GM19438 (cell line): Measurements from ENCODE around the gene OLA1.
A peak's percentile ranks its signal among the peaks of the same experiment; 100 is the strongest.
"Not testable (repeated sequence)": the region's sequence is repeated elsewhere in the genome, so short reads cannot be mapped to it uniquely, and the experiment has no call there.

Experiments used
- ATAC-seq: cut with Tn5 transposase; IDR thresholded peaks from one replicate; pipeline ENCODE4 v1.9.1; 2021; ENCODE audit warnings: low read depth; ENCODE audit not compliant: unreplicated experiment

The OLA1 gene

GRCh38 chr2:174248187-174248997, at the start of gene OLA1:
OLA1 (minus strand) TSS chr2:174248532; CDS start chr2:174246815, 1,717 bp downstream.
- ATAC-seq: peak; percentile 92

GRCh38 chr2:174292908-174293307, 44.6 kb upstream of the OLA1 start:
- no peak for ATAC-seq

GRCh38 chr2:174286172-174286571, 37.8 kb upstream of the OLA1 start:
- ATAC-seq: no peak

GRCh38 chr2:174282441-174282840, 34.1 kb upstream of the OLA1 start:
- no peak for ATAC-seq

GRCh38 chr2:174281736-174282135, 33.4 kb upstream of the OLA1 start:
- ATAC-seq: no peak

GRCh38 chr2:174280596-174280995, 32.3 kb upstream of the OLA1 start:
- no peak for ATAC-seq

- ATAC-seq: not testable (repeated sequence)
These were observed 21.9 kb upstream of the OLA1 start for GRCh38 chr2:174270263-174270662.

- ATAC-seq: no peak
These were observed 18.0 kb upstream of the OLA1 start for GRCh38 chr2:174266288-174266687.

- no peak for ATAC-seq
These were observed 15.7 kb upstream of the OLA1 start for GRCh38 chr2:174263997-174264396.

GRCh38 chr2:174259981-174260380, 11.6 kb upstream of the OLA1 start:
- ATAC-seq: no peak

- ATAC-seq: no peak
These were observed 5.9 kb upstream of the OLA1 start for GRCh38 chr2:174254267-174254666.

- no peak for ATAC-seq
These were observed 763 bp upstream of the OLA1 start for GRCh38 chr2:174248998-174249592.

- ATAC-seq: peak; percentile 12
These were observed 702 bp downstream of the OLA1 start for GRCh38 chr2:174247474-174248186.

GRCh38 chr2:174246944-174247381, 1.4 kb downstream of the OLA1 start:
- no peak for ATAC-seq

- not testable (repeated sequence) for ATAC-seq
These were observed 2.7 kb downstream of the OLA1 start for GRCh38 chr2:174245628-174246027.

- ATAC-seq: no peak
These were observed 3.3 kb downstream of the OLA1 start for GRCh38 chr2:174245065-174245464.

- ATAC-seq: no peak
These were observed 4.5 kb downstream of the OLA1 start for GRCh38 chr2:174243812-174244211.

GRCh38 chr2:174240097-174240496, 8.2 kb downstream of the OLA1 start:
- no peak for ATAC-seq

GRCh38 chr2:174236429-174236828, 11.9 kb downstream of the OLA1 start:
- no peak for ATAC-seq

GRCh38 chr2:174235680-174236079, 12.7 kb downstream of the OLA1 start:
- ATAC-seq: no peak

GRCh38 chr2:174233771-174234275, 14.5 kb downstream of the OLA1 start:
- ATAC-seq: no peak
